Measurements from ENCODE around the gene FANCE. TPM values are rescaled to one million over a fixed set of nuclear protein-coding genes. Genes with fewer than 3 reads are reported as not detected.

The FANCE gene
- total RNA-seq, 1 experiment from 2014 or later = 12.4 TPM

Small RNA genes within 50 kb of the gene (microRNA-seq; reads per million reads assigned to microRNA genes)
- 4.8 reads per million, percentile 33 among the genes with 10 or more reads in this experiment for gene MIR7111

Other genes starting within 250 kb of the FANCE start
- 1.3 and 1.5 TPM in 2 replicates for gene SCUBE3, start 238.4 kb upstream of the FANCE start, total RNA-seq (2022)
- gene ZNF76, start 192.6 kb upstream of the FANCE start, total RNA-seq (2022) = 22.7 and 24.6 TPM in 2 replicates
- 5.6 and 5.7 TPM in 2 replicates for gene DEF6, start 154.5 kb upstream of the FANCE start, total RNA-seq (2022)
- gene PPARD, start 109.8 kb upstream of the FANCE start, total RNA-seq (2022) = 11.3 and 12.0 TPM in 2 replicates
- gene RPL10A, start 16.1 kb downstream of the FANCE start, total RNA-seq (2022) = 1,082 and 1,106 TPM in 2 replicates
- gene TEAD3, start 44.7 kb downstream of the FANCE start, total RNA-seq (2022) = 51.8 and 57.2 TPM in 2 replicates
- gene TULP1, start 60.6 kb downstream of the FANCE start, total RNA-seq (2022) = not detected in 2 replicates
- 16.5 and 20.1 TPM in 2 replicates for gene FKBP5, start 236.6 kb downstream of the FANCE start, total RNA-seq (2022)

All from Caco-2 (cell line).